IMR-90 (cell line): ENCODE measurements around the gene SLFN12L. TPM values are rescaled to one million over a fixed set of nuclear protein-coding genes. Genes with fewer than 3 reads are reported as not detected.

Experiments used
- ATAC-seq: fragments of 200-7000 bp; cut with Tn5 transposase; 2 replicates; pipeline ENCODE4 v1.9.1; 2020; ENCODE audit warnings: low read depth, mild to moderate bottlenecking, moderate library complexity
- BruUV-seq: library from RNA; stranded (reverse); fragments of 400-500 nt; replicated peaks from 2 replicates; lab custom pipeline; 2021; lab: Mats Ljungman, UMichigan
- CTCF ChIA-PET: fragments of 300-600 bp; formaldehyde crosslinking; extraction: SDS; loops from one replicate; lab custom pipeline; 2021; ENCODE audit warnings: antibody characterized with exemption; lab: Yijun Ruan, JAX
- POLR2A ChIA-PET: fragments of 300-600 bp; sonication (Branson Sonifier 250); formaldehyde crosslinking; loops from one replicate; lab custom pipeline; 2022; ENCODE audit warnings: antibody characterized with exemption; ENCODE audit not compliant: unreplicated experiment; lab: Charles Lee
- DNase-seq: peaks from one replicate; pipeline ENCODE4 v3.0.0; 2013
- H2AFZ ChIP-seq: replicated peaks from 2 replicates; pipeline ENCODE3; 2013; ENCODE audit warnings: low read length, mild to moderate bottlenecking; ENCODE audit not compliant: poor library complexity
- H2AK5ac ChIP-seq: 2 replicates; pipeline ENCODE4 v1.6.1; 2013; ENCODE audit warnings: low read depth, low read length, inconsistent platforms
- H2AK9ac ChIP-seq: replicated peaks from 2 replicates; pipeline ENCODE3; 2013; ENCODE audit warnings: mild to moderate bottlenecking, low read depth, low read length, moderate library complexity; ENCODE audit not compliant: poor library complexity
- H2BK120ac ChIP-seq: 2 replicates; pipeline ENCODE4 v1.6.1; 2013; ENCODE audit warnings: low read depth, low read length, inconsistent platforms
- H2BK15ac ChIP-seq: 3 replicates; pipeline ENCODE4 v1.6.1; 2013; ENCODE audit warnings: low read depth, low read length, inconsistent platforms
- H2BK20ac ChIP-seq: 2 replicates; pipeline ENCODE4 v1.6.1; 2013; ENCODE audit warnings: low read depth, mild to moderate bottlenecking, inconsistent platforms, low read length, moderate library complexity
- H2BK5ac ChIP-seq: 2 replicates; pipeline ENCODE4 v1.6.1; 2013; ENCODE audit warnings: mild to moderate bottlenecking, low read depth, low read length, inconsistent platforms; ENCODE audit not compliant: poor library complexity, severe bottlenecking
- H3K14ac ChIP-seq: replicated peaks from 2 replicates; pipeline ENCODE4 v1.6.1; 2013; ENCODE audit warnings: low read depth, low read length, inconsistent platforms
- H3K18ac ChIP-seq: 2 replicates; pipeline ENCODE4 v1.6.1; 2013; ENCODE audit warnings: low read depth, low read length, control low read depth
- H3K23ac ChIP-seq: 2 replicates; pipeline ENCODE4 v1.6.1; 2013; ENCODE audit warnings: low read depth, low read length, inconsistent platforms
- H3K27ac ChIP-seq: 2 replicates; pipeline ENCODE4 v1.5.1; 2013; ENCODE audit warnings: mild to moderate bottlenecking, control low read depth, low read length; ENCODE audit not compliant: insufficient read depth
- H3K27me3 ChIP-seq: 2 replicates; pipeline ENCODE4 v1.6.1; 2013; ENCODE audit warnings: low read length; ENCODE audit not compliant: control insufficient read depth, insufficient read depth
- H3K36me3 ChIP-seq: 2 replicates; pipeline ENCODE4 v1.6.1; 2013; ENCODE audit warnings: low read length, mixed read lengths; ENCODE audit not compliant: control insufficient read depth, insufficient read depth
- H3K4ac ChIP-seq: 2 replicates; pipeline ENCODE4 v1.6.1; 2013; ENCODE audit warnings: low read depth, low read length, inconsistent platforms
- H3K4me1 ChIP-seq: 2 replicates; pipeline ENCODE4 v1.6.1; 2013; ENCODE audit warnings: low read length, mixed read lengths; ENCODE audit not compliant: control insufficient read depth, insufficient read depth
- H3K4me2 ChIP-seq: 2 replicates; pipeline ENCODE4 v1.6.1; 2013; ENCODE audit warnings: low read depth, mild to moderate bottlenecking, control low read depth, low read length, moderate library complexity
- H3K4me3 ChIP-seq: 2 replicates; pipeline ENCODE4 v1.5.1; 2013; ENCODE audit warnings: low read depth, mild to moderate bottlenecking, control low read depth, low read length, moderate library complexity; ENCODE audit not compliant: insufficient read depth
- H3K56ac ChIP-seq: 2 replicates; pipeline ENCODE4 v1.6.1; 2013; ENCODE audit warnings: low read length, inconsistent platforms; ENCODE audit not compliant: insufficient read depth; ENCODE audit errors: extremely low read depth
- H3K79me1 ChIP-seq, 2 experiments: 2 replicates each; pipeline ENCODE4 v1.6.1; 2013; ENCODE audit warnings: low read length in 2 of 2, inconsistent platforms in 1 of 2, low read depth in 1 of 2
- H3K9ac ChIP-seq: 2 replicates; pipeline ENCODE4 v1.6.1; 2013; ENCODE audit warnings: low read depth, low read length, control low read depth
- H3K9me1 ChIP-seq: 2 replicates; pipeline ENCODE4 v1.6.1; 2013; ENCODE audit warnings: low read length, inconsistent platforms; ENCODE audit not compliant: insufficient read depth
- H3K9me3 ChIP-seq: 2 replicates; pipeline ENCODE4 v1.6.1; 2013; ENCODE audit warnings: low read length; ENCODE audit not compliant: control insufficient read depth, insufficient read depth
- H4K20me1 ChIP-seq: 2 replicates; pipeline ENCODE4 v1.6.1; 2013; ENCODE audit warnings: low read length, inconsistent platforms; ENCODE audit not compliant: insufficient read depth
- H4K5ac ChIP-seq: 2 replicates; pipeline ENCODE4 v1.6.1; 2013; ENCODE audit warnings: mild to moderate bottlenecking, low read depth, low read length, control low read depth
- H4K8ac ChIP-seq, 2 experiments: 2 replicates each; pipeline ENCODE4 v1.6.1; 2013; ENCODE audit warnings: low read depth in 2 of 2, low read length in 2 of 2, control low read depth in 1 of 2, inconsistent platforms in 1 of 2
- H4K91ac ChIP-seq: 2 replicates; pipeline ENCODE4 v1.6.1; 2013; ENCODE audit warnings: low read depth, low read length, inconsistent platforms; ENCODE audit not compliant: insufficient read depth
- FOS ChIP-seq: fragments of 150-350 bp; IDR thresholded peaks from 2 replicates; pipeline ENCODE4 v1.6.1; 2016; ENCODE audit warnings: low read depth, low read length
- NFE2L2 ChIP-seq: fragments of 150-350 bp; IDR thresholded peaks from 2 replicates; pipeline ENCODE4 v1.6.1; 2016; ENCODE audit warnings: low read depth, mild to moderate bottlenecking, low read length
- WGBS, 2 experiments: methylation state at CpG; one replicate each; pipeline versions ENCODE4 v1.1.5 to v1.1.7; 2013; ENCODE audit warnings: missing lambda C conversion rate in 2 of 2; ENCODE audit not compliant: insufficient read length in 1 of 2; ENCODE audit errors: extremely low coverage in 2 of 2; 5-methylcytosine and 5-hydroxymethylcytosine counted together
- dilution Hi-C: fragments of 300-500 bp; cut with HindIII; formaldehyde crosslinking; loops from one replicate; pipeline ENCODE4 v1.14.3; 2018; ENCODE audit warnings: low sequenced_read_pairs; ENCODE audit not compliant: unreplicated experiment
- in situ Hi-C: fragments of 300-500 bp; cut with MboI; formaldehyde crosslinking; loops from 3 replicates; pipeline ENCODE4 v1.14.3; 2019; ENCODE audit warnings: low sequenced_read_pairs, inconsistent platforms, mixed read lengths
- intact Hi-C: fragments of 100-400 bp; cut with micrococcal nuclease; formaldehyde crosslinking; loops from 2 replicates; pipeline ENCODE4 v1.10.0; 2022
- polyA plus RNA-seq, 3 experiments: library from polyadenylated mRNA; depleted of rRNA; stranded (reverse); fragments of >200 nt; gene quantifications; 2 replicates each; pipeline ENCODE4 v1.2.3, GENCODE V29; 2012; ENCODE audit warnings: low replicate concordance in 1 of 3
- total RNA-seq: library from RNA; depleted of rRNA; stranded (reverse); fragments of >200 nt; gene quantifications from 2 replicates; pipeline ENCODE4 v1.2.3, GENCODE V29; 2012

The SLFN12L gene
- total and polyA plus RNA-seq, 2 of the 4 experiments (the other 2 are of a cell fraction): 0.18 TPM; not detected in 1

GRCh38 chr17:35477248-35477647 lies 60.2 kb downstream of the SLFN12L start:
- Histone ChIP-seq H2BK5ac (no peak overlapping the region), H3K27ac (no peak overlapping the region), H2BK15ac (no peak overlapping the region), H3K79me1 (no peaks in the 10 kb centered on the region), H3K4ac (no peak overlapping the region), H4K8ac (no peak overlapping the region), H3K23ac (no peak overlapping the region), H2BK20ac (no peak overlapping the region), H3K4me3 (no peak overlapping the region), H3K56ac (no peak overlapping the region), H3K18ac (no peak overlapping the region), H2AK5ac (no peak overlapping the region), H3K4me2 (no peak overlapping the region), H3K27me3 (peaks cover 8% of the 10 kb centered on the region), H3K36me3 (no peaks in the 10 kb centered on the region), H3K14ac (no peak overlapping the region), H4K20me1 (no peaks in the 10 kb centered on the region), H3K4me1 (no peaks in the 10 kb centered on the region), H4K5ac (no peak overlapping the region), H3K9me3 (no peaks in the 10 kb centered on the region), H3K9me1 (no peaks in the 10 kb centered on the region), H2BK120ac (no peak overlapping the region), H3K9ac (no peak overlapping the region), H2AK9ac (no peak overlapping the region), H2AFZ (no peak overlapping the region), H4K91ac (no peak overlapping the region)
- dilution Hi-C loops (no loop called here), in situ Hi-C loops (no loop called here), intact Hi-C loops (no loop called here)
- TF ChIP-seq NFE2L2: no peak
- no peak for TF ChIP-seq FOS
- BruUV-seq: no TSS peak
- no CpG with 5 or more reads among the region's 5 CpGs for WGBS, 2 experiments
- POLR2A ChIA-PET: no interaction called here
- DNase-seq: no peak
- CTCF ChIA-PET: no interaction called here
- no peak for ATAC-seq
